Adrenal gland (tissue), 12 donors: ENCODE data around the gene SLC24A4. TPM values are rescaled to one million over a fixed set of nuclear protein-coding genes. Genes with fewer than 3 reads are reported as not detected.

ENCODE experiments used
- DNase-seq, 7 donors: peaks; one replicate each; pipeline ENCODE4 v3.0.0-alpha.2; 2019 to 2020
- H3K27ac ChIP-seq, 5 donors: fragments of 200-600 bp; sonication (generic) in 4 of 5; 1 replicate in 3 of 5; 2 replicates in 2 of 5; pipeline versions ENCODE4 v1.5.1 to v1.8.0; 2016 to 2020; ENCODE audit warnings: mild to moderate bottlenecking in 1 of 5
- H3K27me3 ChIP-seq: fragments of 200-600 bp; 2 replicates; pipeline ENCODE4 v1.8.0; 2021
- H3K36me3 ChIP-seq, 2 donors: fragments of 200-600 bp; replicated peaks in 1 of 2; 1 replicate in 1 of 2; 2 replicates in 1 of 2; pipeline versions ENCODE4 v1.5.1 to v1.8.0; 2018 to 2022
- H3K4me1 ChIP-seq, 2 donors: fragments of 200-600 bp; replicated peaks in 1 of 2; 1 replicate in 1 of 2; 2 replicates in 1 of 2; pipeline versions ENCODE4 v1.5.1 to v1.8.0; 2018 to 2021
- H3K4me3 ChIP-seq, 4 donors: fragments of 200-600 bp; sonication (generic) in 3 of 4; one replicate each; pipeline ENCODE4 v1.5.1; 2016 to 2018
- H3K9me3 ChIP-seq, 3 donors: fragments of 200-600 bp; sonication (generic) in 1 of 3; replicated peaks in 1 of 3; 1 replicate in 2 of 3; 2 replicates in 1 of 3; pipeline versions ENCODE4 v1.5.1 to v1.8.0; 2016 to 2021
- CTCF ChIP-seq, 6 experiments: fragments of 450-650 bp in 4 of 6; fragments of 200-600 bp in 2 of 6; sonication (generic) in 1 of 6; IDR thresholded peaks; 1 replicate in 5 of 6; 2 replicates in 1 of 6; pipeline versions ENCODE4 v1.5.1 to v1.8.0; 2016 to 2021; ENCODE audit warnings: antibody characterized with exemption in 6 of 6, mild to moderate bottlenecking in 2 of 6, moderate library complexity in 1 of 6
- POLR2A ChIP-seq, 2 donors: fragments of 450-650 bp; IDR thresholded peaks; one replicate each; pipeline ENCODE4 v1.6.1; 2017; ENCODE audit warnings: antibody characterized with exemption in 2 of 2, mild to moderate bottlenecking in 2 of 2, moderate library complexity in 1 of 2
- WGBS, 4 donors: extraction: QIAGEN DNeasy Blood & Tissue Kit in 2 of 4; methylation state at CpG; one replicate each; pipeline versions ENCODE4 v1.1.5 to v1.1.7; 2013 to 2017; 5-methylcytosine and 5-hydroxymethylcytosine counted together
- intact Hi-C, 2 donors: fragments of 100-400 bp; cut with DNase I; formaldehyde crosslinking; loops; one replicate each; pipeline versions ENCODE4 v1.14.1 to v1.15.0; 2022 to 2023
- polyA plus RNA-seq, 3 donors: library from polyadenylated mRNA; stranded (reverse); fragments of 200-250 nt in 2 of 3; fragments of 350-450 nt in 1 of 3; fragmentation: Illumina TruSeq in 1 of 3; extraction: RNeasy Lipid Tissue Mini Kit (QIAGEN cat#74804) in 1 of 3; gene quantifications; one replicate each; pipeline ENCODE4 v1.2.3, GENCODE V29; 2013 to 2014
- total RNA-seq, 9 donors: library from RNA; depleted of rRNA in 4 of 9; stranded (reverse); fragments of >200 nt in 4 of 9; fragments of 120-200 nt in 1 of 9; fragmentation: NEBNext Ultra II Directional in 1 of 9; extraction: Animal tissue kit (Norgen Biotek cat#: 25700) in 1 of 9; gene quantifications; one replicate each; pipeline versions ENCODE4 v1.1.0 to v1.2.4, GENCODE V29; 2013 to 2023
- donor health status: healthy with polysubstance abuse.
- donor health status: Bipolar disorder and iron deficiency.
- donor health status: DM: yes; HTN: yes; CAD: no.
- donor health status: DM: no; HTN: no; CAD: no.
- donor health status: DM: no; HTN: no; CAD: no.
- donor health status: DM: yes; HTN: yes; CAD: no.

Gene SLC24A4
- total and polyA plus RNA-seq, 12 donors, result 0.09 to 1.9 (median 0.52) TPM

GRCh38 chr14:92323916-92324818 lies 1.2 kb downstream of the SLC24A4 start:
- no peak for DNase-seq
- Histone ChIP-seq H3K9me3 (no peaks in the 10 kb centered on the region), H3K27ac (no peak overlapping the region), H3K36me3 (no peaks in the 10 kb centered on the region), H3K4me3 (no peak overlapping the region), H3K27me3 (peaks cover 47% of the 10 kb centered on the region), H3K4me1 (no peaks in the 10 kb centered on the region)
- intact Hi-C loops, result no loop called here
- 4 to 15% (median 6%) methylated on average over 14 to 42 of the region's 42 CpGs for WGBS, 4 donors
- no peak for TF ChIP-seq CTCF (IDR thresholded peaks at IDR 0.05)
- TF ChIP-seq POLR2A (IDR thresholded peaks at IDR 0.05), result no peak

DNA sequence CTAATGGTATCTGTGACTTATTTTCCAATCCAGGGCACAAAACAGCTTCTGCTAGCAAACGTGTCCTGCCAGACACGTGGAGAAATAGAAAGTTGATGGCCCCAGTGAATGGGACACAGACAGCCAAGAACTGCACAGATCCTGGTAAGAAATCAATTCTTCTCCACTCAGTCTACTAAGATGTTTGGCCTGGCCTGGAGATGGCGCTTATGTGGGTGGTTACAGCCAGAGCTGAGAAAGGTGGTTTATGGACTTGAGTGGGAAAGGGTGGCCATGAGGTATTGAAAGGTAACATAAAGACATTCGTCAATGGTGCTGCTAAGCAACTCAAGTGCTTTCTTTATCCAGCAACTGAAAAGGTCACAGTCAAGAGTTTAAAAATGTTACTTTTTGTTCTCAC lies 2.9 kb downstream of the SLC24A4 start:
- intact Hi-C loops, result no loop called here
- H3K27me3 ChIP-seq, result peaks cover 39% of the 10 kb centered on the region
- WGBS, 4 donors, result 53 to 55% (median 54%) methylated on average over 4 of the region's 4 CpGs

GRCh38 chr14:92328664-92329255 lies 5.8 kb downstream of the SLC24A4 start:
- Histone ChIP-seq H3K36me3 (no peaks in the 10 kb centered on the region), H3K4me1 (no peaks in the 10 kb centered on the region), H3K27me3 (peaks cover 14% of the 10 kb centered on the region), H3K9me3 (no peaks in the 10 kb centered on the region), H3K4me3 (no peak overlapping the region), H3K27ac (no peak overlapping the region)
- TF ChIP-seq CTCF (IDR thresholded peaks at IDR 0.05), result no peak
- WGBS, 4 donors, result 63 to 85% (median 81%) methylated on average over 3 to 8 of the region's 8 CpGs
- no peak for DNase-seq
- intact Hi-C loops, result no loop called here

More for the DNA sequence above, 2.9 kb downstream of the SLC24A4 start:
- Histone ChIP-seq H3K9me3 (no peaks in the 10 kb centered on the region), H3K4me3 (no peak overlapping the region), H3K36me3 (no peaks in the 10 kb centered on the region), H3K27ac (no peak overlapping the region), H3K4me1 (no peaks in the 10 kb centered on the region)
- no peak for DNase-seq
- TF ChIP-seq POLR2A (IDR thresholded peaks at IDR 0.05), result no peak
- TF ChIP-seq CTCF (IDR thresholded peaks at IDR 0.05), result no peak

DNA sequence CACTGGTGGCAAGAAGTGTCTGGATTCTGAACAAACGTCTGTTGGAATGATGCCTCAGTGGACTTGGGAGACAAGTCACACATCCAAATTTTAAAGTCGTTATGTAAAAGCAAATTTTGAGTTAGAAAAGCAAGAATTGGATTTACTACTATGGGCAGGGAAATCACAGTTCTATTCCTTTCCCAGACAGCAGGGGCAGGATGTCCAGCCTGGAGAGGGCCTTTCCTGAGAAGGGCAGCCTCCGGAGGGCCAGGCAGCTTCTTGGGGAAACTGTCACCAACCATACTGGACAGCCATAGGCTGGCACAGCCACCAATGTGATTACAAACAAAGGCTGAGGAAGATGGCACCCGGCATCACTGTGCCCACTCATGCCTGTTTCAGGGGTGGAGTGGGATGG lies 11.1 kb downstream of the SLC24A4 start:
- no peak for TF ChIP-seq POLR2A (IDR thresholded peaks at IDR 0.05)
- TF ChIP-seq CTCF (IDR thresholded peaks at IDR 0.05), result no peak
- H3K9me3 ChIP-seq, result no peaks in the 10 kb centered on the region
- WGBS, 4 donors, result 58 to 77% (median 67%) methylated on average over 4 of the region's 4 CpGs
- no peak for DNase-seq
- H3K27me3 ChIP-seq, result no peaks in the 10 kb centered on the region
- H3K4me1 ChIP-seq, result no peaks in the 10 kb centered on the region
- no peaks in the 10 kb centered on the region for H3K36me3 ChIP-seq
- H3K27ac ChIP-seq, result no peak overlapping the region
- intact Hi-C loops, result no loop called here
- no peak overlapping the region for H3K4me3 ChIP-seq
